HG03045 (cell line): Measurements from ENCODE around the gene ARMC2.
"Not testable (repeated sequence)": the region's sequence is repeated elsewhere in the genome, so short reads cannot be mapped to it uniquely, and the experiment has no call there.

ENCODE experiments used
- ATAC-seq: cut with Tn5 transposase; IDR thresholded peaks from one replicate; pipeline ENCODE4 v1.9.1; 2021; ENCODE audit warnings: mild to moderate bottlenecking, moderate library complexity; ENCODE audit not compliant: unreplicated experiment

Gene ARMC2

DNA sequence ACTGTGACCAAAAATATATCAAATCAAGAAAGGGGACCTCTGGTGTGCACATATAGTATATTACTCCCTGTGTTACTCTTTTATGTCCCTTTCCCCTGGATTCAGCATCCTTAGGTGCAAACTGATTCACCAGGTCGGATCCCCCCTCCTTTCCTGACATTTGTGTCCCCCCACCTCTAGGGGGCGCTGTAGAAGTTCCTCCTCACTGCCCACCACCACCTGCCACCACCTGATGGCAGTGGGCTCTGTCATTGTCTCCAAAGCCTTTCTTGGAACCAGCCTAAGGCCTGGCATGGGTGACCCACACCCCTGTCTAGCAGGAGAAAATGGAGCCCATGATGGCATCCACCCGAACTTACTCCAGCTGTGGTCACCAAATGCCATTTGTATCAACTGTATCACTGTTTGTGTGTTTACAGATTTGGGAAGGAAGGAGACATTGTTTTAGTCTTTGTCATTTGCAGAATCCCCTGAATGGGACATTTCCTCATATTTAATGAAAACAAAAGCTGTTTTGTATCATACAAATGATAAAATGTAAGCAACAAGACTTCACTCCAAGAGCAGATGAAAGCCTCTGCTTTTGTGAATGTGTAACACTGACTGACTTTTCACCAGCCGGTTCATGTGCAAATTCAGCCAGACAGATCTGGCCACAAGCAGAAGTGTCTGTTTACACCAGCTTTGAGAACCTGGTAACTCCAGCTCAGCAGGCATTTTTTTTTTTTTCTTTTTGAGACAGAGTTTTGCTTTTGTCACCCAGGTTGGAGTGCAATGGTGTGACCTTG lies 66.2 kb downstream of the ARMC2 start:
- no peak for ATAC-seq

- no peak for ATAC-seq
Observed at GRCh38 chr6:108915258-108915657, 67.0 kb downstream of the ARMC2 start.

GRCh38 chr6:108916026-108916686 lies 67.9 kb downstream of the ARMC2 start:
- no peak for ATAC-seq

- ATAC-seq, result no peak
Observed at GRCh38 chr6:108920751-108921150, 72.5 kb downstream of the ARMC2 start.

DNA sequence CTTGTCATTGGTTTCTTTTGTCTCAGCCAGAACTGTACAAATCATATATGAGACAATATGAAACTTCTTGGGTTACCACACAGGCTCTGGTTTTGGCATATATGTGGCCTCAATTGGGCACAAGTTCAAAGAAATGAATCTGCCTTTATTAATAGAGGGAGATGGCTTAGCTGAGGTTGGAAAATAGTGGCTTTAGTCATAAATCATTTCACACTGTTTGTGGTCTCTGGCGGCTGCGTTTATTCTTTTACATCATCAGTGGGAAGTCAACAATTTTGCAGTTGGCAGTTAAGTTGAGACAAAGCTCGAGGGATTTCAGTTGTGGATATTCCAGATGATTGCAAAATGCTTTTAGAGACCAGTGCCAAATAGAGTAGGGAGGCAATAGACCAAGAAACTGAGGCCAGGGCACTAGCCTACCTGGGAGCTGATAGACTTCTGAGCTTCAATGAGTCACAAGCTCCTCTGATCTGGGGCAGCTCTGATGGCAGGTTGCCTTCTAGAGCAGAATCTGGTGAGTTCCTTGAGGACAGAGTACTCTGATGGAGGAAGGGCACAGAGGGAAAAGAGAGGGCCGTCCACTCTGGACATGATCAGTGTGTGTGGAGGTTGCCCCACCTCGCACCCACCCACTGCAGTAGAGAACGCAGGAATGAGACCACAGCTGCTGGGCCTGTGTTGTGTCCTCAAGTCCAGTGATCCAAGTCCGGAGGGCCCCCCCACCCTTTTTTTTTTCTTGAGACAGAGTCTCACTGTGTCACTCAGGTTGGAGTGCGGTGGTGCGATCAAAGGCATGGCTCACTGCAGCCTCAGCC lies 73.5 kb downstream of the ARMC2 start:
- ATAC-seq, result no peak

- no peak for ATAC-seq
Observed at GRCh38 chr6:108922499-108922898, 74.3 kb downstream of the ARMC2 start.

GRCh38 chr6:108927927-108928326 lies 79.7 kb downstream of the ARMC2 start:
- ATAC-seq, result no peak

DNA sequence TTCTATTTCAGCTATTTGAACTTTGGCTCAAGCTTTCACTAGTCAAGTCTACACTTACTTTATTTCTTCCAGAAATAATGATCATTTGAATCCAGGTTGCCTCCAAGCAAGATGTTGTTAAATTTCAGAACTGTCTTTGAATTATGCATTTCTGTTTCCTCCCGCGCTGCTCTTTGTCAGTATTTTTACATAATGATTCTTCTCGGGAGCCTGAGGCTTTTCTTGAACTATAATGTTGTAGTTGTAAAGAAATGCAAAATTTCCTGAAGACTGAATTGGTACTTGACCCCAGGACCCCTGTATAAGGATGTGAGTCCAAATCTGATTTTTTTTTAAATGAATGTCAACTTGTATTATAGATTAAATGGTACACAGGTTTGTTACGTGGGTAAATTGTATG lies 80.4 kb downstream of the ARMC2 start:
- no peak for ATAC-seq

DNA sequence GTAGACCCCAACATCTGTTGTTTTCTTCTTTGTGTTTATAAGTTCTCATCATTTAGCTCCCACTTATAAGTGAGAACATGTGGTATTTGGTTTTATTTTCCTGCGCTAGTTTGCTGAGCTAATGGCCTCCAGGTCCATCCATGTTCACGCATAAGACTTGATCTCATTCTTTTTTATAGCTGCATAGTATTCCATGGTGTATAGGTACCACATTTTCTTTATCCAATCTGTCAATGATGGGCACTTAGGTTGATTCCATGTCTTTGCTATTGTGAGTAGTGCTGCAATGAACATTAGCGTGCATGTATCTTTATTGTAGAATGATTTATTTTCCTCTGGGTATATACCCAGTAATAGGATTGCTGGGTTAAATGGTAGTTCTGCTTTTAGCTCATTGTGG lies 82.9 kb downstream of the ARMC2 start:
- not testable (repeated sequence) for ATAC-seq

DNA sequence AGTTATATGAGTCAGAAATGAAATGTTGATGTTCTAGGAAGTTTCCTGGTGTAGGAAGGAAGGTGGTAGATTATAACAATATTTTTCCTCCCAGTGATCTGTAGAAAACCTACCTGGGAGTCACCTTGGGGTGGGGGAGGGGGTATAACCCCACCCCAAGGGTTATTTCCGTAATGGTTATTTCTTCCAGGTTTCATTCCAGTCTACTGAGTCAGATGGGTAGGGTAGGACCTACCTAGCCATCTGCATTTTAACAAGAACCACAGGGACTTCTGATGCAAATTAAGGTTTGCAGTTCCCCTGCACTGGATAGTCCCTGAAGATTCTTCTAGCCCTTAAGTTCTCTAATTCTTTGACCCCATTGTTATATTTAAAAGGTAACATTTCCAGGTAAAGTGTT lies 88.9 kb downstream of the ARMC2 start:
- ATAC-seq, result no peak

GRCh38 chr6:108940741-108941140 lies 92.5 kb downstream of the ARMC2 start:
- no peak for ATAC-seq

- ATAC-seq, result no peak
Observed at GRCh38 chr6:108941281-108941680, 93.1 kb downstream of the ARMC2 start.

GRCh38 chr6:108941859-108942258 lies 93.6 kb downstream of the ARMC2 start:
- no peak for ATAC-seq

DNA sequence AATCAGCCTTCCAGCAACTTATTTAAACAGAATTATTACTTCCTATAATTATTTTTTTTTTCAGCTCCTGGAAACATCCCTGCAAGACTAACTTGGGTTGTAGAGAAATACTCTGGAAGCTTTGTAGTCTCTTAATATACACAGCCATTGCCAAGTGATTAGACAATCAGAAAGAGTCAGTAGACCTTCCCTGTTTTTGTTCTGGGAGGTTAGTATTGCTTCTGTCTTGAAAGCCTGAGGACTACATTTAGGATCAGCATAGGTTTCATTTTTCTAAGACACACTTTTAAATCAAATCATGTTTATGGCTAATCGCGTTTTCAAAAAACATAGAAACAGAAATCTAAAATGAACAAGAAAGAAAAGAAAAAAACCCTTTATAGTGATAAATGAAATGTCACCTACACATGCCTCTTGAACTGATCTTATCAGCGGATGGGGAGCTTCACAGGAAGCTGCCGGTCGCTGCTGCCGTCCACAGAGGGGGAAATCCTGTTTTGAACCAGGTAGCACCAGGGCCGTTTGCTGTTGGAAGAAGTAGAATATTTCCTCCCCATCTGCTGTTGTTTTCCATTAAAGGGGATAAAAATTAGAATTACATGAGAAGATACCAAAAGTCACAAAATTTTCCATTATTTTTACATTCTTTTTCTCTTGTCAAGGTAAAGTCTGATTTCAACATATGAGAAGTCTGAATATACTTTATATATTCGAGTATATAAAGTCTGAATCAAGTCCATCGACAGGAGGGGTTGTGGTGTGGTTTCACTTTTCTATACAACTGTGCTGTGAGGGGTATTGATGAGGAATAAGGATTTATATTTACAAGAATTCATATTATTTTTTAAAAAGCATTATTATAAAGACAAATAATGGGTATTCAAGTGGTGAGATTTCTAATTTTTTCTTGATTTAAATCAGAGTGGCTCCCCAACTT lies 94.6 kb downstream of the ARMC2 start:
- no peak for ATAC-seq

GRCh38 chr6:108944071-108944470 lies 95.8 kb downstream of the ARMC2 start:
- no peak for ATAC-seq

DNA sequence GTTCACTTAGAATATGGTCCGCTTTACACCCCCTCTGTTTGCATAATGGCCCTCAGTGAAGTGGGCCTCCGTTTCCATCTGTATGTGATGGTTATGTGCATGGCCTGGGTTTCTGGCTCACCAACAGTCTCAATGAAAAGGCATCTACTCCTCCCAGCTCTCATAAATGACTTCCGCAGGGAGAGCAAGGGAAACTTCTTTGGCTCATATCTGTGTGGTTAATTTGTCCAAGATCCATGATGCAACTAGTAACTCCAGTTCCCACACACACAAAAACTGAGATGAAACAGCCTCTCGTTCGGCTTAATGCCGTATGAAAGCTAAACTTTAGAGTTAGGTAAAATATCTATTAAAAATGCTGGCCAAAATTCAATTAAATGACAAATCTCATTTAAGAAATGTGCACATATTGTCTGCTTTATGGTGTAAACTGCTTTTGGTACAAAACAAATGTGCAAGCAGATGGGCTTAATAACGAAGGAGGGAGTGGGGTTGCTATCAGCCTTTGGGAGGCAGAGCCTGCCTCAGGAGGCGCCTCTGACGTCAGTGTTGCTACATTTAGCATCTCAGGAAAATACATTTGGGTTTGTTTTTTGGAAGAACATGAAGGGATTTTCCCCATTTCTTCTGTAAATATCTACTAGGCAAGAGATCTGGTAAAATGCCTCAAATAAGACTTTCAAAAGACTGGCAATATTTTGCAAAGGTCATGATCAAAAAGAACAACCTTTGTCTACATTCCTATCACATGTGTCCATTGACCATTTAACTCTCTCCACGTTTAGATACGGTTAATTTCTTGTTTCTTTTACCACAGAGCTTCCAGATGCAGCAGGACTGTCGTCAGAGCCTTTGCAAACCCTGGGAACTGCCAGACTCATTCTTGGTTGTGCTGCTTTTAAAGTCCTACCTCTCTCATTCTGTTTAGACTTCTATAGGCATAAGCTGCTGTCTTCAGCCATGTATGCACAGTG lies 96.8 kb downstream of the ARMC2 start:
- no peak for ATAC-seq

DNA sequence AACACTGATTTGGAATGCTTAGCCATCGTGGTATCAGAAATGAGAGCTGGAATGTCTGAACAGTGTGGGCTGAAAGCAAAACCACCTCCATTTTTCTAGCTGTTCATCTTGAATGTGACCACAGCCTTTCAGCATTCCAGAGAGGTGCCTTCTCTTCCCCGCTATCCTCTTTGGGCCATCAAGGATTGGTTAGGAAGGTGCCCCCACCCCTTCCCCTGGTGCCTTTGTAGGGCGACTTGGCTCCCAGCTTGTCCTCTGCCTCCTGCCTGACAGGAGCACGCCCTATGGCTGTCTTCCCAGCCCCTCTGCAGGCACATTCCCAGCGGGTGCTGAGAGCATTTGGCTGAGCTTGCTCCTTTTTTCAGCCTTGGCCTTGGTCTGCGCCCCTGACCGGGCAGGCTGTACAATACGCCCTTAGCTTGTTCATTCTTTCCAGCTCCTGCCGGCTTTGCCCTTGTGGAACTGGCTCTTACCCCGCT lies 97.5 kb downstream of the ARMC2 start:
- no peak for ATAC-seq

DNA sequence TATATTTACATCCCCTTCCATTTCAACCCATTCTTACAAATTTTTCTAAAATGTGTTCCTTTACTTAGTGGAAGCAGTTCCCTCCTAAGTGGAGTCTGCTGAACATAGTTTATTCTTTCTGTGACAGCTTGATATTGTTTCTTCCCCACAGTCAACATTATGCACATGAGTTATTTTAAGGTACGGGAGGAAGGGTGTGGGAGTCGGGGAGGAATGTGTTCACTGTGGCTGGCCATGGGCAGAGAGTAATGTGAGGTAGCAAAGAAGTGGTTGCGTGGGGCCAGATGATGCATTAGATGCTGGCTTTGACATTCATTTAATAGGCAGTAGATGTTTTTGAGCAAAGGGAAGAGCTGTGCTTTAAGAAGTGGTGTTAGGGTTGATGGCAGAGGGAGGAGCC lies 98.5 kb downstream of the ARMC2 start:
- no peak for ATAC-seq

DNA sequence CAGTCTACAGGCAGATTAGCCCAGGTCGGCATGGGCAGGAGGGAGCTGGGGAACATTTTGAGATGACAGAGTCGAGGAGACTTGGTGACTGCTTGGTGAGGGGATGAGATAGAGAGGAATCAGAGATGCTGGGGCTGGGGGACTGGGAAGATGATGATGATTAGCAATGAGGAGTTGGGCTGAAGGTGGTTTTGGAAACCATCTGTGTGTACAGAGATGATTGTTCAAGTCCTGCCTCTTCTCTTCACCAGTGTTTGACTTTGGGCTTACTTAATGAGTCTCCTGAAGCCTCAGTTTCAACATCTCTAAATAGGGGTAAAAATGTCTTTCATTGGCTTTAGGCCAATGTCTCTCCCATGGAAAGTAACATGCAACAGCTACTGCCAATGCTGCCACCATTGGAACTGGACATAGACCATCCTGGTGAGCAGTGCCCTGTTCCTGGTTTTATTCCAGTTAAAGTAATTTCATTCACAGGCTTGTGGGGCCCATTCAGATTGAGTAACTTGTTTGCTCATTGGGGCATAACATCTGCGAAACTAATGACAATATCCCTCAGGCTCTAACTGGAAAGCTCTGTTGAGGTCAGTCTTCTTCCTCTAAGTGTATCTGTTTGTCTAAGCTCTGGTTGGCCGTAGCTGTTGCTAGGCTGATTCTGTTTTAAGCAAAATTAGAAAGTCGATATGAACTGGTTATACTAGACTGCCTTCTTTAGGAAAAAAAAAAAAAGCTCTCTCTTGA lies 99.1 kb downstream of the ARMC2 start:
- no peak for ATAC-seq
